WTC11 (cell line): ENCODE data around the gene PLPPR1.

Experiments used
- ELF4 ChIP-seq: sonication (generic); formaldehyde crosslinking; IDR thresholded peaks from 2 replicates; pipeline ENCODE4 v1.8.1; 2022; ENCODE audit warnings: low read depth, mild to moderate bottlenecking, moderate library complexity, missing genetic modification reagents
- EMX1 ChIP-seq: fragments of 250-450 bp; sonication (Bioruptor Pico); IDR thresholded peaks from 2 replicates; pipeline ENCODE4 v1.8.0; 2021; ENCODE audit warnings: mild to moderate bottlenecking
- FOXJ3 ChIP-seq: sonication (generic); formaldehyde crosslinking; IDR thresholded peaks from 2 replicates; pipeline ENCODE4 v1.9.0; 2021; ENCODE audit warnings: missing genetic modification reagents, mild to moderate bottlenecking, borderline replicate concordance
- ZNF416 ChIP-seq: fragments of 250-450 bp; sonication (Bioruptor Pico); IDR thresholded peaks from 2 replicates; pipeline ENCODE4 v1.9.0; 2021; ENCODE audit warnings: mild to moderate bottlenecking, inconsistent platforms
- TF ChIP-seq, protein P1 (sequence below): fragments of 200-600 bp; IDR thresholded peaks from 2 replicates; pipeline ENCODE4 v1.8.0; 2022; ENCODE audit warnings: antibody characterized with exemption

DNA sequence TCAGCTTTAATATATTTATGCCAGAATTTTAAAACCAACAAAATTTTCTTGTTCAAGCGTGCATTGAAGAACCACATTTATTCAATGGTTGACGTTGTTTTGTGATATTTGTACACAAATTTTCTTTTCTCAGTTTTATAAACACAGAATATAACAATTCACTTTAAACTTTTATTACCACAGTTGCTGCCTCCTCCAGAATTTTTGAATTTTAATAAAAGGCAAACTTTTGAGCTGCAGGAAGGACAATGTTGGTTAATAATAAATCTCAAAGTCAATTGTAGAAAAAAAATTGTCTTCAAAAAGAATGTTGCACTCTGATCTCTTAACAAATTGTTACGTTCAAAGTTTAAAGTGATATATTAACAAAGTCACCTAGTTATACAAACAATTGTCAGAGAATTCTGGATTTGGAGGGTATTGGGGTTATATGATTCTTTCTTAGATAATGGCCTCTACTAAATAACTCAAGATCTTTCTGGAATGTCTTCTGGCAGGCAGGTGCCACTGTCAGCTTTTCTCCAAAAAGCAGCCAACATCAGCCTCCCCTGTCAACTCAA, 295.8 kb downstream of the PLPPR1 start:
- TF ChIP-seq ZNF416 (no peak), EMX1 (CRISPR knock-in tag) (no peak), FOXJ3 (CRISPR knock-in tag) (no peak), ELF4 (CRISPR knock-in tag) (no peak)
- TF ChIP-seq, protein P1, sequence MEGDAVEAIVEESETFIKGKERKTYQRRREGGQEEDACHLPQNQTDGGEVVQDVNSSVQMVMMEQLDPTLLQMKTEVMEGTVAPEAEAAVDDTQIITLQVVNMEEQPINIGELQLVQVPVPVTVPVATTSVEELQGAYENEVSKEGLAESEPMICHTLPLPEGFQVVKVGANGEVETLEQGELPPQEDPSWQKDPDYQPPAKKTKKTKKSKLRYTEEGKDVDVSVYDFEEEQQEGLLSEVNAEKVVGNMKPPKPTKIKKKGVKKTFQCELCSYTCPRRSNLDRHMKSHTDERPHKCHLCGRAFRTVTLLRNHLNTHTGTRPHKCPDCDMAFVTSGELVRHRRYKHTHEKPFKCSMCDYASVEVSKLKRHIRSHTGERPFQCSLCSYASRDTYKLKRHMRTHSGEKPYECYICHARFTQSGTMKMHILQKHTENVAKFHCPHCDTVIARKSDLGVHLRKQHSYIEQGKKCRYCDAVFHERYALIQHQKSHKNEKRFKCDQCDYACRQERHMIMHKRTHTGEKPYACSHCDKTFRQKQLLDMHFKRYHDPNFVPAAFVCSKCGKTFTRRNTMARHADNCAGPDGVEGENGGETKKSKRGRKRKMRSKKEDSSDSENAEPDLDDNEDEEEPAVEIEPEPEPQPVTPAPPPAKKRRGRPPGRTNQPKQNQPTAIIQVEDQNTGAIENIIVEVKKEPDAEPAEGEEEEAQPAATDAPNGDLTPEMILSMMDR: no peak
